Right atrium auricular region (tissue), 2 donors: ENCODE data around the gene WEE2. TPM values are rescaled to one million over a fixed set of nuclear protein-coding genes. Genes with fewer than 3 reads are reported as not detected.
"Not testable (repeated sequence)": the region's sequence is repeated elsewhere in the genome, so short reads cannot be mapped to it uniquely, and the experiment has no call there.

ENCODE experiments used
- DNase-seq: peaks from one replicate; pipeline ENCODE4 v3.0.0-alpha.2; 2019; ENCODE audit warnings: low spot score
- H3K27ac ChIP-seq, 2 donors: fragments of 200-600 bp; sonication (generic); 1 replicate in 1 of 2; 2 replicates in 1 of 2; pipeline ENCODE4 v1.5.1; 2016 to 2019
- H3K27me3 ChIP-seq, 2 donors: fragments of 200-600 bp; sonication (generic); one replicate each; pipeline versions ENCODE4 v1.5.1 to v1.6.0; 2017 to 2019
- H3K36me3 ChIP-seq: fragments of 200-600 bp; sonication (generic); one replicate; pipeline ENCODE4 v1.5.1; 2016
- H3K4me1 ChIP-seq, 2 donors: fragments of 200-600 bp; sonication (generic); one replicate each; pipeline versions ENCODE4 v1.5.1 to v1.6.0; 2017 to 2019
- H3K4me3 ChIP-seq, 2 donors: fragments of 200-600 bp; sonication (generic); 1 replicate in 1 of 2; 2 replicates in 1 of 2; pipeline ENCODE4 v1.5.1; 2017 to 2019; ENCODE audit warnings: mild to moderate bottlenecking in 1 of 2, moderate library complexity in 1 of 2
- H3K9me3 ChIP-seq, 2 donors: fragments of 200-600 bp; sonication (generic); one replicate each; pipeline ENCODE4 v1.5.1; 2019
- total RNA-seq, 2 donors: library from RNA; depleted of rRNA; stranded (reverse); fragments of >200 nt; gene quantifications; one replicate each; pipeline ENCODE4 v1.1.0, GENCODE V29; 2016
- TF ChIP-seq, protein P1 (sequence below), 2 donors: fragments of 200-600 bp; sonication (generic); IDR thresholded peaks; one replicate each; pipeline ENCODE4 v1.5.1; 2019; ENCODE audit warnings: antibody characterized with exemption in 2 of 2

The WEE2 gene
- total RNA-seq, 2 donors from 2014 or later = not detected

- Histone ChIP-seq H3K9me3 (no peaks in the 10 kb centered on the region), H3K4me3 (no peak overlapping the region), H3K27ac (no peak overlapping the region), H3K36me3 (peaks cover 44% of the 10 kb centered on the region), H3K27me3 (no peaks in the 10 kb centered on the region), H3K4me1 (peaks cover 0 to 18% of the 10 kb centered on the region in 2 donors)
- DNase-seq = no peak
- TF ChIP-seq, protein P1, sequence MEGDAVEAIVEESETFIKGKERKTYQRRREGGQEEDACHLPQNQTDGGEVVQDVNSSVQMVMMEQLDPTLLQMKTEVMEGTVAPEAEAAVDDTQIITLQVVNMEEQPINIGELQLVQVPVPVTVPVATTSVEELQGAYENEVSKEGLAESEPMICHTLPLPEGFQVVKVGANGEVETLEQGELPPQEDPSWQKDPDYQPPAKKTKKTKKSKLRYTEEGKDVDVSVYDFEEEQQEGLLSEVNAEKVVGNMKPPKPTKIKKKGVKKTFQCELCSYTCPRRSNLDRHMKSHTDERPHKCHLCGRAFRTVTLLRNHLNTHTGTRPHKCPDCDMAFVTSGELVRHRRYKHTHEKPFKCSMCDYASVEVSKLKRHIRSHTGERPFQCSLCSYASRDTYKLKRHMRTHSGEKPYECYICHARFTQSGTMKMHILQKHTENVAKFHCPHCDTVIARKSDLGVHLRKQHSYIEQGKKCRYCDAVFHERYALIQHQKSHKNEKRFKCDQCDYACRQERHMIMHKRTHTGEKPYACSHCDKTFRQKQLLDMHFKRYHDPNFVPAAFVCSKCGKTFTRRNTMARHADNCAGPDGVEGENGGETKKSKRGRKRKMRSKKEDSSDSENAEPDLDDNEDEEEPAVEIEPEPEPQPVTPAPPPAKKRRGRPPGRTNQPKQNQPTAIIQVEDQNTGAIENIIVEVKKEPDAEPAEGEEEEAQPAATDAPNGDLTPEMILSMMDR (IDR thresholded peaks at IDR 0.05) = no peak
These were observed 22.7 kb upstream of the WEE2 start for GRCh38 chr7:141685285-141686023.

GRCh38 chr7:141686074-141686473 lies 22.1 kb upstream of the WEE2 start:
- DNase-seq = no peak
- H3K36me3 ChIP-seq = peaks cover 43% of the 10 kb centered on the region
- TF ChIP-seq, protein P1 (IDR thresholded peaks at IDR 0.05) = no peak
- H3K4me3 ChIP-seq = no peak overlapping the region
- H3K27me3 ChIP-seq = no peaks in the 10 kb centered on the region
- H3K4me1 ChIP-seq = peaks cover 0 to 18% of the 10 kb centered on the region in 2 donors
- H3K9me3 ChIP-seq = no peaks in the 10 kb centered on the region
- no peak overlapping the region for H3K27ac ChIP-seq

GRCh38 chr7:141686670-141687069 lies 21.5 kb upstream of the WEE2 start:
- no peak for DNase-seq
- H3K36me3 ChIP-seq = peaks cover 37% of the 10 kb centered on the region
- TF ChIP-seq, protein P1 (IDR thresholded peaks at IDR 0.05) = no peak
- H3K27ac ChIP-seq = no peak overlapping the region
- no peak overlapping the region for H3K4me3 ChIP-seq
- H3K4me1 ChIP-seq = peaks cover 0 to 18% of the 10 kb centered on the region in 2 donors
- no peaks in the 10 kb centered on the region for H3K9me3 ChIP-seq
- no peaks in the 10 kb centered on the region for H3K27me3 ChIP-seq

DNA sequence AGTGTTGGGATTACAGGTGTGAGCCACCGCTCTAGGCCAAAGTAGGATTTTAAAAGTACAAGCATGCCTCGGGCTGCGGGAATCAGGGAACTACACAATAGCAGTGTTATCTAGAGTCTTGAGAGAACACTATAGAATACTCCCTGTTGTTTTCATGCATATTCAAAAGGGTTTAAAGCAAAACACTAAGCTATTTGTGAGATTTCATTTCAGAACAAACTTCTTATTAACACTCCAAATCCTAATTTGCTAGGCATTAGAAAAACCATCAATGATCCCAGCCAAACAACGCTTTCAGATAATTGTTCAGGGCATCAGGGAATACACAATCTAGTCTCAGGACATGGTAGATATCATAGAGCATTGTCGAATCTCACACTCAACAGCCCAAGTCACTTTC lies 20.1 kb upstream of the WEE2 start:
- Histone ChIP-seq H3K4me3 (no peak overlapping the region), H3K36me3 (peaks cover 23% of the 10 kb centered on the region), H3K4me1 (peaks cover 0 to 18% of the 10 kb centered on the region in 2 donors), H3K27me3 (no peaks in the 10 kb centered on the region), H3K9me3 (no peaks in the 10 kb centered on the region), H3K27ac (no peak overlapping the region)
- TF ChIP-seq, protein P1 (IDR thresholded peaks at IDR 0.05) = no peak
- no peak for DNase-seq

GRCh38 chr7:141689072-141689825 lies 18.9 kb upstream of the WEE2 start:
- DNase-seq, H3K27me3 ChIP-seq, H3K9me3 ChIP-seq, H3K4me3 ChIP-seq, H3K27ac ChIP-seq: not testable (repeated sequence)
- H3K36me3 ChIP-seq = peaks cover 13% of the 10 kb centered on the region
- peaks cover 0 to 18% of the 10 kb centered on the region in 2 donors for H3K4me1 ChIP-seq

GRCh38 chr7:141691540-141691939 lies 16.6 kb upstream of the WEE2 start:
- no peak for DNase-seq
- Histone ChIP-seq H3K4me3 (no peak overlapping the region), H3K27ac (no peak overlapping the region), H3K36me3 (no peaks in the 10 kb centered on the region), H3K27me3 (no peaks in the 10 kb centered on the region), H3K4me1 (peaks cover 0 to 16% of the 10 kb centered on the region in 2 donors), H3K9me3 (no peaks in the 10 kb centered on the region)
- TF ChIP-seq, protein P1 (IDR thresholded peaks at IDR 0.05) = no peak
